GM23338 (cell line): ENCODE data around the gene KCNAB1.

ENCODE experiments used
- CREB1 ChIP-seq: fragments of 250-450 bp; sonication (Bioruptor Pico); IDR thresholded peaks from 2 replicates; pipeline ENCODE4 v1.5.0; 2020; ENCODE audit warnings: low read depth, mild to moderate bottlenecking, moderate library complexity
- EZH2 ChIP-seq: fragments of 200-600 bp; sonication (generic); IDR thresholded peaks from one replicate; pipeline ENCODE4 v1.8.0; 2017; ENCODE audit warnings: antibody characterized with exemption, mild to moderate bottlenecking, low read depth; ENCODE audit not compliant: unreplicated experiment
- EZH2phosphoT487 ChIP-seq: fragments of 200-600 bp; sonication (generic); IDR thresholded peaks from one replicate; pipeline ENCODE4 v1.8.1; 2018; ENCODE audit warnings: antibody characterized with exemption; ENCODE audit not compliant: unreplicated experiment
- TF ChIP-seq, protein P1 (sequence below), 2 experiments: fragments of 200-600 bp in 1 of 2; sonication (generic) in 1 of 2; conservative IDR thresholded peaks; 2 replicates each; pipeline versions ENCODE4 v1.5.1 to v1.6.1; 2016 to 2017; ENCODE audit warnings: antibody characterized with exemption in 2 of 2, low read depth in 2 of 2, mild to moderate bottlenecking in 2 of 2, moderate library complexity in 1 of 2
- TF ChIP-seq, protein P2 (sequence below): IDR thresholded peaks from one replicate; pipeline ENCODE4 v1.6.1; 2018; ENCODE audit warnings: antibody characterized with exemption; ENCODE audit not compliant: unreplicated experiment

- TF ChIP-seq, protein P1, sequence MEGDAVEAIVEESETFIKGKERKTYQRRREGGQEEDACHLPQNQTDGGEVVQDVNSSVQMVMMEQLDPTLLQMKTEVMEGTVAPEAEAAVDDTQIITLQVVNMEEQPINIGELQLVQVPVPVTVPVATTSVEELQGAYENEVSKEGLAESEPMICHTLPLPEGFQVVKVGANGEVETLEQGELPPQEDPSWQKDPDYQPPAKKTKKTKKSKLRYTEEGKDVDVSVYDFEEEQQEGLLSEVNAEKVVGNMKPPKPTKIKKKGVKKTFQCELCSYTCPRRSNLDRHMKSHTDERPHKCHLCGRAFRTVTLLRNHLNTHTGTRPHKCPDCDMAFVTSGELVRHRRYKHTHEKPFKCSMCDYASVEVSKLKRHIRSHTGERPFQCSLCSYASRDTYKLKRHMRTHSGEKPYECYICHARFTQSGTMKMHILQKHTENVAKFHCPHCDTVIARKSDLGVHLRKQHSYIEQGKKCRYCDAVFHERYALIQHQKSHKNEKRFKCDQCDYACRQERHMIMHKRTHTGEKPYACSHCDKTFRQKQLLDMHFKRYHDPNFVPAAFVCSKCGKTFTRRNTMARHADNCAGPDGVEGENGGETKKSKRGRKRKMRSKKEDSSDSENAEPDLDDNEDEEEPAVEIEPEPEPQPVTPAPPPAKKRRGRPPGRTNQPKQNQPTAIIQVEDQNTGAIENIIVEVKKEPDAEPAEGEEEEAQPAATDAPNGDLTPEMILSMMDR (conservative IDR thresholded peaks at IDR 0.05; ENCODE audit: low read depth in 2 of 2), result no peak
- no peak for TF ChIP-seq EZH2
- no peak for TF ChIP-seq CREB1 (CRISPR knock-in tag)
- no peak for TF ChIP-seq EZH2phosphoT487
- TF ChIP-seq, protein P2, sequence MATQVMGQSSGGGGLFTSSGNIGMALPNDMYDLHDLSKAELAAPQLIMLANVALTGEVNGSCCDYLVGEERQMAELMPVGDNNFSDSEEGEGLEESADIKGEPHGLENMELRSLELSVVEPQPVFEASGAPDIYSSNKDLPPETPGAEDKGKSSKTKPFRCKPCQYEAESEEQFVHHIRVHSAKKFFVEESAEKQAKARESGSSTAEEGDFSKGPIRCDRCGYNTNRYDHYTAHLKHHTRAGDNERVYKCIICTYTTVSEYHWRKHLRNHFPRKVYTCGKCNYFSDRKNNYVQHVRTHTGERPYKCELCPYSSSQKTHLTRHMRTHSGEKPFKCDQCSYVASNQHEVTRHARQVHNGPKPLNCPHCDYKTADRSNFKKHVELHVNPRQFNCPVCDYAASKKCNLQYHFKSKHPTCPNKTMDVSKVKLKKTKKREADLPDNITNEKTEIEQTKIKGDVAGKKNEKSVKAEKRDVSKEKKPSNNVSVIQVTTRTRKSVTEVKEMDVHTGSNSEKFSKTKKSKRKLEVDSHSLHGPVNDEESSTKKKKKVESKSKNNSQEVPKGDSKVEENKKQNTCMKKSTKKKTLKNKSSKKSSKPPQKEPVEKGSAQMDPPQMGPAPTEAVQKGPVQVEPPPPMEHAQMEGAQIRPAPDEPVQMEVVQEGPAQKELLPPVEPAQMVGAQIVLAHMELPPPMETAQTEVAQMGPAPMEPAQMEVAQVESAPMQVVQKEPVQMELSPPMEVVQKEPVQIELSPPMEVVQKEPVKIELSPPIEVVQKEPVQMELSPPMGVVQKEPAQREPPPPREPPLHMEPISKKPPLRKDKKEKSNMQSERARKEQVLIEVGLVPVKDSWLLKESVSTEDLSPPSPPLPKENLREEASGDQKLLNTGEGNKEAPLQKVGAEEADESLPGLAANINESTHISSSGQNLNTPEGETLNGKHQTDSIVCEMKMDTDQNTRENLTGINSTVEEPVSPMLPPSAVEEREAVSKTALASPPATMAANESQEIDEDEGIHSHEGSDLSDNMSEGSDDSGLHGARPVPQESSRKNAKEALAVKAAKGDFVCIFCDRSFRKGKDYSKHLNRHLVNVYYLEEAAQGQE, result no peak
Measured at GRCh38 chr3:156120528-156121251, at the start of gene KCNAB1.
